Eye (tissue), 1 donor: ENCODE results near the gene OR4F6.
"Not testable (repeated sequence)": the region's sequence is repeated elsewhere in the genome, so short reads cannot be mapped to it uniquely, and the experiment has no call there.

Experiments
- DNase-seq: peaks from one replicate; pipeline ENCODE4 v3.0.0-alpha.2; 2015

OR4F6 gene, protein sequence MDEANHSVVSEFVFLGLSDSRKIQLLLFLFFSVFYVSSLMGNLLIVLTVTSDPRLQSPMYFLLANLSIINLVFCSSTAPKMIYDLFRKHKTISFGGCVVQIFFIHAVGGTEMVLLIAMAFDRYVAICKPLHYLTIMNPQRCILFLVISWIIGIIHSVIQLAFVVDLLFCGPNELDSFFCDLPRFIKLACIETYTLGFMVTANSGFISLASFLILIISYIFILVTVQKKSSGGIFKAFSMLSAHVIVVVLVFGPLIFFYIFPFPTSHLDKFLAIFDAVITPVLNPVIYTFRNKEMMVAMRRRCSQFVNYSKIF

GRCh38 chr15:101803209-101803608 lies at the start of gene OR4F6:
TSS of gene OR4F6 (plus strand) at chr15:101803509. CDS start at chr15:101805720, 2,211 bp downstream.
- DNase-seq, result no peak

DNA sequence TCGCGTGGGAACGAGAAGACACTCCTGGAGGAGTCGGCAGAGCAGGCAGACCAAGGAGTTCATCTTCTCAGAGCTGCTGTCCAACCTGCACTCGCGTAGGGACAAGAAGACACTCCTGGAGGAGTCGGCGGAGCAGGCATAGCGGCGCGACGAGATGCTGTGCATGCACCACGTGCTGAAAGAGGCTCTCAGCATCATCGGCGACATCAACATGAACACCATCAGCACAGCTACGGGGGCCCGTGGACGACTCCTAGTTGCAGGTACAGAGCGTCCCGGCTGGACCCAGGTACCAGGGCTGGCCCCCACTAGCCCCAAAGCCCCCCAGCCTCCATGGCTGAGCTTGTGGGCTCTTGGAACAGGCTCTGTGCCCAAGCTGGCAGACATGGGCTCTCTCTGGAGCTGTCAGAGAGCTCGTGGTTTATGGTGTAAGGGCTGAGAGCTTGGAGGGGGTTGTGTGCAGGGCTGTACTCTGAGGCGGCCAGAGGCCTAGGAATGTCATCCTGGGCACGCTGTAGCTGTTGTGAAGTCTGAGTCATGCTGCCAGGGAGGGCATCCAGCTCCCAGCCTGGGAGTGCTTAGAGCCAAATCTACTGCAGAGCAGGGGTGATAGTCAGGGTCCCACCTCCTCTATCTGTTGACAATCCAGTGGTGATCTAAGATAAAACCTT lies 38.5 kb upstream of the OR4F6 start:
- not testable (repeated sequence) for DNase-seq

DNA sequence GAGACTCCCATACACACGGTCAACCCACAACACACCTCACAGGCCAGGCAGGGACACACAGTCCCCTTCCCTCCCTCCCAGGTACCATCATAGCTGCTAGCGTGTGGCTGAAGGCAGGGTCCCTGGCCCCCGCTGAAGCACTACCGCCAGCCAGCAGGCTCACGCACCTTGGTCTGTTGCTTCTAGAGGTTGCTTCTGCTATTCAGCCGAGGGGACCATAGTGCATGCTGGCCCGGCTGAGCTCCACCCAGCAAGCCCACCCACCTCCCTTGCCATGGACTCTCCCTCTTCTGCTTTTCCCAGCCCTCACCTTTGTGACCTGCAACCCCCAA lies 38.0 kb upstream of the OR4F6 start:
- not testable (repeated sequence) for DNase-seq

GRCh38 chr15:101765772-101766456 lies 37.4 kb upstream of the OR4F6 start:
- no peak for DNase-seq

DNA sequence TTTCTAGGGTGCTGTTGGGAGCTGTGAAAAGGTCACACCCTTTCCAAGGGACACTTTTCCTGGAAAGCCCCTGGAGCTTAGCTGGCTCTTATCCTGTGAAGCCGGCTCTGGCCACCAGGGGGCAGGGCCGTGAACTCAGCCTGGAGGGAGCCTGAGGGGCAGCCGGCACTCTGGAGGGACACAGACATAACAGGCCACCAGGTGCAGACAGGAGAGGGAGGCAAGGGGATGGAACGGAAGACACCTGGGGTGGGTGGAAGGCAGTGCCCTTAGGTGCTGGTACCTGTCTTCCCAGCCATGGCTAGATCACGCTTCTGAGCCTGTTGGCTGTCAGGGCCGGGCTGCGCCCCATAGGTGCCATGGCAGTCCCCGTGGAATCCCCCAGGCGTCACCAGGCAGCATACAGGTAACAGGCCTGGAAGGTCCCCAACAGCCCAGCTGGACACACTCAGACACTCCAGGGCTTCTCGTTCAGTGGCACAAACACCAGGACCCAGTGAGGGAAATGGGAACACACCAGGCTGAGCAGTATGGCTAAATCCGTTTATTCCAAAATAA lies 36.1 kb upstream of the OR4F6 start:
- not testable (repeated sequence) for DNase-seq

DNA sequence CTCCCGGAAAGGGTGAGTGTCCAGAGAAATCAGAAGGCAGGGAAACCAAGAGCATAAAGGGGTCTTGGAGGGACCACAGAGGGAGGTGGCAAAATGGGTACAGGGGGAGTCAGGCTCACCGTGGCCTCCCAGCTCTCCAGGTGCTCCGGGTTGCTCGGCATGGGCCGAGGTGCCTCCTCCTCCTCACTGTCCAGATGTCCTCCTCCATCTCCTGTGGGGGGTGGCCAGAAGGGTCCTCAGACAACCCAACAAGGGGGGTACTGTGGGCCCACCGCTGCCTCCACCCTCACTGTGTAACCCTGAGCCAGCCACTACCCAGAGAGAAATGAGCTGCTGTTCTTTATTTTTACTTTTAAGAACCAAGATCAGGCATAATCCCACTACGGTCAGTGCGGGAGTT lies 30.4 kb upstream of the OR4F6 start:
- no peak for DNase-seq

DNA sequence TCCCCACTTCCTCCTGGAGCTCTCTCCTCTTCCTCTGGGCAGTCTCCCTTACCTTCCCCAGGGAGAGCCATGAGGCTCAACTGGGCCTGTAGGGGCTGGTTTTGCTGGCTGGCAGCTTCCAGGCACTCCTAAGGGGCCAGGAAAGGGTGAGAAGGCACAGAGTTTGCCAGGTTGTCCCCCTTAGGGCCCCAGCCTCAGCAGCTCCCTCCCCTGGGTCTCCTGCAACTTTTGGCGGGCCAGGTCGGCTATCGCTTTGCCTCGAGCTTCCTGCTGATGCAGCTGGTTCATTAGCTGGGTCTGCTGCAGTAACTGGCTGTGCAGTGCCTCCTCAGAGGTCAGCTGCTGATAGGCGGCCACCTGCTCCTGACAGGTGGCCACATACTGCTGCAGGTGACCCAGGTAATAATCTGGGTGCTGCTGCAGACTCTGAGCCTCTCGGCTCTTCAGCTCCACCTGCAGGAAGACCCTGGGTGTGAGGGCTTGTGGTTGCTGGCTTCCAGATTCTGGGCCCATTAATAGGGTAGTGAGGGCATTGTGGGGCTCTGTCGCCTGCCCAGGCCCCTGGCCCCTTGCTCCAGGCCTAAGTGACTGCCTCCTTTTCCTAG lies 29.7 kb upstream of the OR4F6 start:
- no peak for DNase-seq

GRCh38 chr15:101775136-101775535 lies 28.2 kb upstream of the OR4F6 start:
- no peak for DNase-seq

DNA sequence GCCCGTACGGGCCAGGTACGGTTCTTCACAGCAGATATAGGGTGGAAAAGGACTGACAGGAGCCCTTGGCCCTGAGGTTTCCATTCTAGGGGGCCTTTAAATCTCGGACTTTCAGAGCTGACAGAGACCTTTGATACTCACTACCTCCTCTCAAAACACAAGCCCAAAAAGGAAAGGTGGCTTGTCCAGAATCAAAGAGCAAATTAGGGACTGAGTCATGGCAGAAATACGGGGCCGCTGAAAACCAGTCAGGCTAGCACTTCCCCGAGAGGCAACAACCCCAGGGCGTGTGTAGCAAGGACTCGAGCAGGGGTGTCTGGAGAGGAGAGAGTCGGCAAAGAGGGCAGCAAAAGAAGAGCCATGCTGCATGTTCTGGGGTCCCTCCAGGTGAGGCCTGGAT lies 24.7 kb upstream of the OR4F6 start:
- not testable (repeated sequence) for DNase-seq

- DNase-seq, result not testable (repeated sequence)
These were observed 23.1 kb upstream of the OR4F6 start for GRCh38 chr15:101780225-101780624.

GRCh38 chr15:101781928-101782327 lies 21.4 kb upstream of the OR4F6 start:
- DNase-seq, result no peak

DNA sequence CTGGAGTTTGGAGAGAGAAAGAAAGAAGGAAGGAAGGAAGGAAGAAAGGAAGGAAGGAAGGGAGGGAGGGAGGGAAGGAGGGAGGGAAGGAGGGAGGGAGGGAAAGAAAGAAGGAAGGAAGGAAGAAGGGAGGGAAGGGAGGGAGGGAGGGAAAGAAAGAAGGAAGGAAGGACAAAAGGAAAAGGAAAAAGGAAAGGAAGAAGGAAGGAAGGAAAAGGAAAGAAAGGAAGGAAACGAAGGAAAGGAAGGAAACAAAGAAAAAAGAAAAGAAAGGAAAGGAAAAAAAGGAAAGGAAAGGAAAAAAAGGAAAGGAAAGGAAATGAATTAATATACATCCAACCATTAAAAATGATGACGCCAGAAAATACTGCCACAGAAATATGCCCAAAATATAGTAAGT lies 18.7 kb upstream of the OR4F6 start:
- DNase-seq, result no peak

DNA sequence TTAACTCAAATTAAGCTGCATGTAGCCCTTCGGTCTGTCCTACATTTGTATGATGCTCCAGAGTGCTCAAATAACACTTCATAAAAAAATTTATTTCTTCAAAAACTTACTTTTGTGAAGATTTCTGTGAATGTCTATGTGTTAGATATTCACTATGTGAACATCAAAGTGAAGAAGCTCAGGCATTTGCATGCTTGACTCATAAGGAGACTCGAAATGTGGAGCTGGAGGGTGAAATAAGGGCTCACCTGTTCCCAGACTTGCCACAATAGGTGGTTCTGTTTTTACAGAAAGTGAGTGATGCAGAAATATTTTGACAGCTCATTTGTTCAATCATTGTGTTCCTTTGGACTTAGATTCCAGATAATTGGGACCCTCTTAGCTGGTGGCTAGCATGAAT lies 16.9 kb upstream of the OR4F6 start:
- not testable (repeated sequence) for DNase-seq

DNA sequence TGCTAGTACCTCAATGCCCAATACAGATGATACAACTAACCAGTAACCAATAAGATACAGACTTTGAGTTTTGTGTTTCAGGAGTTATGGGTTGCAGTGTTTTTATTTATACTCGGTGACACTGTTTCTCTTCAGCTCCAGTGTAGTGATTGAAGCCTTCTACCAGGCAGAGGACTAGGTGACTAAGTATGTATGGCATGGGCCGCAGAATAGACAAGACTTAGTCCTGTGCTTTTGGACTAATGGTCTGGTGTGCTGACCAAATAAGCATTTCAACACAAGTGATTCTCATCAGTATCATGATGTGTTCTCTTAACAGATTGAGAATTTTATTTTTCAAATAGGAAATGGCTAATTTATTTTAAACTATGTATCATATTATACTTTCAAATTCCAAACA lies 15.3 kb upstream of the OR4F6 start:
- not testable (repeated sequence) for DNase-seq

- DNase-seq, result not testable (repeated sequence)
These were observed 14.6 kb upstream of the OR4F6 start for GRCh38 chr15:101788503-101789269.

GRCh38 chr15:101790748-101791147 lies 12.6 kb upstream of the OR4F6 start:
- not testable (repeated sequence) for DNase-seq

DNA sequence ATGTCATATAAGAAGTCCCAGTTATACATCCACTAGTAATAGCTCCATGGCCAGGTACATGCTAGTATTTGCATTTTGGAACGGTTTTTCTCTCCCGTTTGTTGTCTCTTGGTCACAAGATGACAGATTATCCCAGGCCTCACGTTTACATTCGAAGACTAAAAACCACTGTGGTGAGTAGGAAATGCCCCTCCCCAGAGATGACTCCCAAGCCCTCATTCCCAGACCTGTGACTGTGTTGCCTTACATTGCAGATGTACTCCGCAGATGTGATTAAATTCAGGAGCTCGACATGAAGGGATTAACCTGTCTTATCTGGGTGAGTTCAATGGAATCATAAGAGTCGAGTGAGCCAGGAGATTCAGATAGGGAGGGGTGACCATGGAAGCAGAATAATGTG lies 9.3 kb upstream of the OR4F6 start:
- DNase-seq, result not testable (repeated sequence)

- DNase-seq, result no peak
These were observed 7.9 kb upstream of the OR4F6 start for GRCh38 chr15:101795455-101795854.

DNA sequence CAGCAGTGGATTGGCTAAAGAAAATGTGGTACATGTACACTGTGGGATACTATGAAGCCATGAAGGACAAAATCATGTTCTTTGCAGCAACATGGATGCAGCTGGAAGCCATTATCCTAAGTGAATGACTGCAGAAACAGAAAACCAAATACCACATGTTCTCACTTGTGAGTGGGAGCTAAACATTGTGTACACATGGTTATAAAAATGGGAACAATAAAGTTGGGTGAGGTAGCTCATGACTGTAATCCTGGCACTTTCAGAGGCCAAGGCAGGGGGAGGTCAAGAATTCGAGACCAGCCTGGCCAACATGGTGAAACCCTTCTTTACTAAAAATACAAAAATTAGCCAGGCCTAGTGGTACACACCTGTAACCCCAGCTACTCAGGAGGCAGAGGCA lies 3.6 kb upstream of the OR4F6 start:
- no peak for DNase-seq

- no peak for DNase-seq
These were observed 2.3 kb upstream of the OR4F6 start for GRCh38 chr15:101801048-101801447.

DNA sequence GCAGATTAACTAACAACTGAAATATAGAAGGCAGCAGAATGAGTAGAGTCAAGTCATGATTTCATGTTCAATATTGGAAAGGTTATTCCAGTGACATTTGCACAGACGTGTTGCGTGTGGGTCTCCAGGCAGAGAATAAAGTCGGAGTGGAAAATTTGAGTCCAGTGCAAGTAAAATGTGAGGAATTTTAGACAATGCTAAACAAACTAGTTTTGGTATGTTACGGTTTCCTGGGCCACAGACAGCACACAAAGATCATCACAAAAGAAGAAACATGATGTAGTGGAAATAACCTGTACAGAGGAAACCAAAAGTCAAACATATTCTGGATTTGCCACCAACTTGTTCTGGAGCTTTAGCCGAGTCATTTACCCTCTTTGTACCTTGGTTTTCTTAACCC lies 367 bp downstream of the OR4F6 start:
- no peak for DNase-seq

DNA sequence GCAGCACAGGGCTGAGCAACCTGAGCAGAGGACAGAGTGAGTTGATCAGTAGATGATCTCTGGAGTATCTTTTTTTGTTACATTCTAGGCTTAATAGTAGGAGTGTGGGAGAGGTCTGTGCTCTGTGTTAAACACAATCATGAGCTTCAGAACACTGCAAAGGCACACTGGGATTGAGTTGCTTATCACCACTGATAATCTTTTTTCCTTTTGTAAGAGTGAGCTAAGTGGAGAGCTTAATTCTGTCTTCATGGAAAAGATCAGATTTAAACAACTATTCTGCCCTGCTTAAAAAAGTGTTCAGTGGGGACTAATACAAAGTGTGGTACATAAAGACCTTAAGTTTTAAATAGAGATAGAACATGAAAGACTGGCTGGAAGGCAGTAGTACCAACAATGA lies 1.1 kb downstream of the OR4F6 start:
- no peak for DNase-seq

- no peak for DNase-seq
These were observed 1.6 kb downstream of the OR4F6 start for GRCh38 chr15:101804941-101805340.
